Fibroblast of the aortic adventitia (primary cell): ENCODE measurements around the gene SESN1. TPM values are rescaled to one million over a fixed set of nuclear protein-coding genes. Genes with fewer than 3 reads are reported as not detected.

Experiments used
- DNase-seq: peaks from one replicate; pipeline ENCODE4 v3.0.0-alpha.2; 2010; ENCODE audit warnings: low read depth
- H3K4me3 ChIP-seq: 2 replicates; pipeline ENCODE4 v1.5.1; 2011; ENCODE audit warnings: low read depth, mild to moderate bottlenecking, control low read depth, low read length, moderate library complexity
- CTCF ChIP-seq: IDR thresholded peaks from 2 replicates; pipeline ENCODE4 v1.5.1; 2011; ENCODE audit warnings: mild to moderate bottlenecking, low read length, control low read depth, inconsistent platforms; ENCODE audit not compliant: insufficient read depth
- total RNA-seq: library from RNA; depleted of rRNA; stranded (reverse); fragments of >200 nt; gene quantifications from 2 replicates; pipeline ENCODE4 v1.2.3, GENCODE V29; 2012; ENCODE audit warnings: low replicate concordance

SESN1 gene
- total RNA-seq, 1 donor = 22.7 TPM

- DNase-seq = peak; percentile 39
- no peak for TF ChIP-seq CTCF
- H3K4me3 ChIP-seq = no peak overlapping the region
These were observed 127.5 kb downstream of the SESN1 start for GRCh38 chr6:108966855-108967755.

- TF ChIP-seq CTCF = no peak
- DNase-seq = no peak
- H3K4me3 ChIP-seq = no peak overlapping the region
These were observed 128.4 kb downstream of the SESN1 start for GRCh38 chr6:108966251-108966650.

- DNase-seq = peak; percentile 97
- TF ChIP-seq CTCF = no peak
- H3K4me3 ChIP-seq = no peak overlapping the region
These were observed 132.7 kb downstream of the SESN1 start for GRCh38 chr6:108961985-108962384.

- H3K4me3 ChIP-seq = no peak overlapping the region
- no peak for DNase-seq
- TF ChIP-seq CTCF = no peak
These were observed 133.6 kb downstream of the SESN1 start for GRCh38 chr6:108961077-108961476.

GRCh38 chr6:108960601-108961000 lies 134.0 kb downstream of the SESN1 start:
- H3K4me3 ChIP-seq = no peak overlapping the region
- no peak for TF ChIP-seq CTCF
- DNase-seq = no peak

GRCh38 chr6:108959972-108960582 lies 134.6 kb downstream of the SESN1 start:
- no peak for DNase-seq
- H3K4me3 ChIP-seq = no peak overlapping the region
- no peak for TF ChIP-seq CTCF
